ENCODE data around the gene FBXL14. TPM values are rescaled to one million over a fixed set of nuclear protein-coding genes. Genes with fewer than 3 reads are reported as not detected.
A peak's percentile ranks its signal among the peaks of the same experiment; 100 is the strongest.

Gene FBXL14
- polyA plus RNA-seq, 1 experiment = 3.2 TPM

DNA sequence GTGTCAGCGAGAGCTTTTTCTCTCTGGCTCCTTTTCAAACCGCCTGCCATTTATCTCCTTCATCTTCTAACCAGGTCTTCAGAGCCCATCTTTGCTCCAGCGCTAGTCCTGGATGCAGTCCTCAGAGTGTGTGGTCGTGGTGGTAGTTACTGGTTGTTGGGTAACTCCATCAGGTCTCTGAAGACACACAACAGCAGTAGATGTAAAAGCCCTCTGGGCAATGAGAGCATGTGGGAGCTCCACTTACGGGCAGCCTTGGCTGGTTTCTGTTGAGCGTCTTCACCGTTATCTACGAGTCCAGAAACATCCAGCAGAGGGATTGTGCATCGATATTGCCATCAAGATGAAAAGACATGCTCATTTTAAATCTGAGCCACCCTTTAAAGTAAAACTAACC lies 61.2 kb downstream of the FBXL14 start:
- H3K9me3 ChIP-seq (ENCODE audit: control insufficient read depth, insufficient read depth, low read length) = no peaks in the 10 kb centered on the region
- ChIA-PET POLR2A (interaction anchor here (1.1 kb wide), 1 partner anchor 60 kb away, joined by 3 read pairs; no protein-coding TSS in a partner anchor), CTCF (interaction anchor here (1.1 kb wide), 1 partner anchor 416 kb away, joined by 4 read pairs; no protein-coding TSS in a partner anchor)
- no peak overlapping the region for H3K27ac ChIP-seq (ENCODE audit: low read depth, low read length)
- no peaks in the 10 kb centered on the region for H3K27me3 ChIP-seq (ENCODE audit: control insufficient read depth, insufficient read depth, low read length)
- H3K4me3 ChIP-seq (ENCODE audit: low read depth, low read length) = no peak overlapping the region
- TF ChIP-seq, protein P1, sequence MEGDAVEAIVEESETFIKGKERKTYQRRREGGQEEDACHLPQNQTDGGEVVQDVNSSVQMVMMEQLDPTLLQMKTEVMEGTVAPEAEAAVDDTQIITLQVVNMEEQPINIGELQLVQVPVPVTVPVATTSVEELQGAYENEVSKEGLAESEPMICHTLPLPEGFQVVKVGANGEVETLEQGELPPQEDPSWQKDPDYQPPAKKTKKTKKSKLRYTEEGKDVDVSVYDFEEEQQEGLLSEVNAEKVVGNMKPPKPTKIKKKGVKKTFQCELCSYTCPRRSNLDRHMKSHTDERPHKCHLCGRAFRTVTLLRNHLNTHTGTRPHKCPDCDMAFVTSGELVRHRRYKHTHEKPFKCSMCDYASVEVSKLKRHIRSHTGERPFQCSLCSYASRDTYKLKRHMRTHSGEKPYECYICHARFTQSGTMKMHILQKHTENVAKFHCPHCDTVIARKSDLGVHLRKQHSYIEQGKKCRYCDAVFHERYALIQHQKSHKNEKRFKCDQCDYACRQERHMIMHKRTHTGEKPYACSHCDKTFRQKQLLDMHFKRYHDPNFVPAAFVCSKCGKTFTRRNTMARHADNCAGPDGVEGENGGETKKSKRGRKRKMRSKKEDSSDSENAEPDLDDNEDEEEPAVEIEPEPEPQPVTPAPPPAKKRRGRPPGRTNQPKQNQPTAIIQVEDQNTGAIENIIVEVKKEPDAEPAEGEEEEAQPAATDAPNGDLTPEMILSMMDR (IDR thresholded peaks at IDR 0.05; ENCODE audit: low read depth, low read length) = no peak; the same call in 1 of the 2 replicates
- no peak for DNase-seq (ENCODE audit: low read depth, low spot score)

DNA sequence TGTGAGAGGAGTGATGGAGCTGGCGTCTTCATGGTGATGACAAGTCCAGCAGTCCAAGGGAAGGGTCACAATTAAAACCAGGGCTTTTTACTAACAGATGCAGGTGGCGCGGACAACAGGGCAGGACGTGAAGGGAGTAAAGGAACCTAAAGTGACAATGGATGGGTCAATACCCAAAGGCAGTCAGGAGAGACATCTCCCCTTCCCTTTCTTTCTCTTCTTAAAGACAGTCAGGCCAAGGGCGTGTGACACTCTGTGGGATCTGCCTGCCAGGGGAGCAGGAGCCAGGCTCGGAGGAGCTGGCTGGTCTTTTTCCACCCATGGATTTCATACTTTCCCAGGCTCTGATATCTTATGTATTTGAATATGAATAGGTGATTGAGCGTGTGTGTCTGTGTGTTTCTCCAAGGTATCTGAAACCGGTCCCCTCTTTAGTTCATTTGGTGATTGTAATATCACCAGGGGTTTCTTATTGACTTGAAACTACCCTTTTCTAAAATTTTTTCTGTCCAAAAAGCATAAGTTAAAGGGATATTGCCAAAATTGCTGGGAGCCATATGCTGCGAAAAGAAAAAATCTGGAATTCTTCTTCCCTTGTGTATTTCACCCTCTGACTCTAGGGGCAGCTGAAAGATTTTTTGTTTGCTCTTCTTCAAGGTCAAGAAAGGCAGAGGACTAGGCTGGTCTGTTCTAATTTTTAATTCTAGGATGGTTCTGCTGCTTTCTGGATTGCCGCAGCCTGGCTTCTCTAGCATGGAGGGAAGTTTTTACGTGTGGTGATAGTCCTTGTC lies 61.8 kb downstream of the FBXL14 start:
- Histone ChIP-seq H3K9me3 (ENCODE audit: control insufficient read depth, insufficient read depth, low read length) (no peaks in the 10 kb centered on the region), H3K27ac (ENCODE audit: low read depth, low read length) (no peak overlapping the region), H3K27me3 (ENCODE audit: control insufficient read depth, insufficient read depth, low read length) (no peaks in the 10 kb centered on the region), H3K4me3 (ENCODE audit: low read depth, low read length) (peak overlapping the region; percentile 67; the same call in 1 of the 2 replicates)
- no peak for DNase-seq (ENCODE audit: low read depth, low spot score)
- POLR2A ChIA-PET = interaction anchor here (1.1 kb wide), 1 partner anchor 61 kb away, joined by 3 read pairs; no protein-coding TSS in a partner anchor
- TF ChIP-seq, protein P1 (IDR thresholded peaks at IDR 0.05; ENCODE audit: low read depth, low read length) = peak; percentile 30
- CTCF ChIA-PET = interaction anchor here (1.1 kb wide), 1 partner anchor 415 kb away, joined by 4 read pairs; no protein-coding TSS in a partner anchor

DNA sequence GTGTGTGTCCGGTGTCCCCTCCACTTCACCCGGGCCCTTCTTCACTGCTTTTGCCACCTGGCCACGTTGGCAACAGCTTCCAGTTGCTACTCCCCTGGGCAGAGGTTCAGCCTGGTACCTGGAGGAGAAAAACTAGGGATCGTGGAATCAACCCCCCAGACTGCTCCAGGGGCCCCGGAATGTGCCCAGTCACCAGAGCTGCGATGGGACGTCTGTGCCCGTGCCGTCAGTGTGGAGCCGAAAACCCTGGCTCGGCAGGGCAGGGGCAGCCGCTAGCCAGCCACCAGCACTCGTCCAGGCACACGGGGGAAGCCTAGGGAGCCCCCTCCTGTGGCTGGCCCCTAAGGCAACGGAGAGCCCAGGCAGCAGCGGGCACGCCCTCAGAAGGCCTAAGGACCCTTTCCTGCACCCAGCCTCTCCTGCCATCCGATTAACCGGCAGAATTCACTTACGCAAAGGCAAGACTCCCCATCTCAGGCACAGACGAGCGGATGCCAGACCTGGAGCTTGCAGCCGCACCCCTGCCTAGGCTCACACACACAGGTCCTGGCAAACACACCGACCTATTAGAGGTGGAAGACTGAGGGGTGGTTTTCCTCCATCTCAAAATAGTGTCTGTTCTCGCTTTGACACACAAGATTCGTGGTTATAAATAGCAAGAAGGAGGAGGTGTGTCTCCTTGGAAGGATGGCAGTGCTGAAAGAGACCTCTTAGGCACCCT lies 62.6 kb downstream of the FBXL14 start:
- TF ChIP-seq, protein P1 (IDR thresholded peaks at IDR 0.05; ENCODE audit: low read depth, low read length) = no peak
- no peak overlapping the region for H3K27ac ChIP-seq (ENCODE audit: low read depth, low read length)
- CTCF ChIA-PET = no interaction called here
- POLR2A ChIA-PET = interaction anchor here (1.1 kb wide), 1 partner anchor 61 kb away, joined by 3 read pairs; no protein-coding TSS in a partner anchor
- H3K27me3 ChIP-seq (ENCODE audit: control insufficient read depth, insufficient read depth, low read length) = no peaks in the 10 kb centered on the region
- no peaks in the 10 kb centered on the region for H3K9me3 ChIP-seq (ENCODE audit: control insufficient read depth, insufficient read depth, low read length)
- DNase-seq (ENCODE audit: low read depth, low spot score) = no peak
- H3K4me3 ChIP-seq (ENCODE audit: low read depth, low read length) = peak overlapping the region; percentile 67

DNA sequence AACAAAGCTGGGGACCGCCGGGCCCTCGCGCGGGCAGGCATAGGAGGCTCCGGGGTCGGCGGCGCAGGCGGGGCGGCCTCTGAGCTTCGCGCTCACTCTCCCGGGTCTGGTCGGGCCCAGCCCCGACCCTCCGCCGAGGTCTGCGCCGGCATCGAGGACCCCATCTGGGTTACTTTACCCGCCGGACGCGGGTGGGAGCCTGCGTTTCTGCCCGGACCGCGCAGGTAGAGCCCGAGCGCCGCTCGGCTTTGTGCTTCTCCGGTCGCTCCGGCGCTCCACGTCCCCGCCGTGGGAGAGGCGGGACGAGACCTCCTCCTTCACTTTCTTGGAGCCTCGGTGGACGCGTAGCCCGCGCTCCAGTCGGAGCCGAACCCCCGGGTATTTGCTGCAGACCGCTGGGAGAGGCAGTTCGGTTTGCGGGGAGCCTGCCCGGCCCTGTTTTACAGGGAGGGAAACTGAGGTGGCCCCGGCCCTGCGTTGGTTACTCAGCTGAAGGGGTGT lies 63.2 kb downstream of the FBXL14 start:
- CTCF ChIA-PET = no interaction called here
- DNase-seq (ENCODE audit: low read depth, low spot score) = no peak
- POLR2A ChIA-PET = no interaction called here
- H3K27me3 ChIP-seq (ENCODE audit: control insufficient read depth, insufficient read depth, low read length) = no peaks in the 10 kb centered on the region
- peak overlapping the region; percentile 39 for H3K27ac ChIP-seq (ENCODE audit: low read depth, low read length)
- TF ChIP-seq, protein P1 (IDR thresholded peaks at IDR 0.05; ENCODE audit: low read depth, low read length) = no peak
- no peaks in the 10 kb centered on the region for H3K9me3 ChIP-seq (ENCODE audit: control insufficient read depth, insufficient read depth, low read length)
- peak overlapping the region; percentile 67 for H3K4me3 ChIP-seq (ENCODE audit: low read depth, low read length)

All from AG04450 (cell line).